Cardiac muscle cell (in vitro differentiated cells and primary cell): ENCODE results near the gene CAMK4. TPM values are rescaled to one million over a fixed set of nuclear protein-coding genes. Genes with fewer than 3 reads are reported as not detected.

ENCODE experiments used
- DNase-seq, 2 donors: peaks; one replicate each; pipeline versions ENCODE4 v3.0.0 to v3.0.0-alpha.2; 2010 to 2017; ENCODE audit warnings: low read depth in 1 of 2, low spot score in 1 of 2
- H3K27ac ChIP-seq: fragments of 200-600 bp; sonication (generic); 2 replicates; pipeline ENCODE4 v1.5.1; 2016
- H3K27me3 ChIP-seq: fragments of 200-600 bp; sonication (generic); 2 replicates; pipeline ENCODE4 v1.6.0; 2016; ENCODE audit warnings: control low read depth
- H3K36me3 ChIP-seq: fragments of 200-600 bp; sonication (generic); 2 replicates; pipeline ENCODE4 v1.5.1; 2016; ENCODE audit warnings: control low read depth
- H3K4me1 ChIP-seq: fragments of 200-600 bp; sonication (generic); 2 replicates; pipeline ENCODE4 v1.8.1; 2017; ENCODE audit warnings: low read depth, mild to moderate bottlenecking, mixed run types
- H3K4me3 ChIP-seq: fragments of 200-600 bp; sonication (generic); 2 replicates; pipeline ENCODE4 v1.5.1; 2016; ENCODE audit warnings: mild to moderate bottlenecking
- H3K9me3 ChIP-seq: fragments of 200-600 bp; sonication (generic); 2 replicates; pipeline ENCODE4 v1.5.1; 2017; ENCODE audit warnings: low read depth, mild to moderate bottlenecking, control low read depth
- CTCF ChIP-seq: IDR thresholded peaks from 2 replicates; pipeline ENCODE4 v1.5.1; 2012; ENCODE audit warnings: low read depth, mild to moderate bottlenecking, low read length
- polyA plus RNA-seq: library from polyadenylated mRNA; unstranded; fragments of >200 nt; fragmentation: Nextera tagmentation; extraction: Ambion mirVana; gene quantifications from 2 replicates; pipeline ENCODE4 v1.2.1, GENCODE V29; 2016
- total RNA-seq: library from RNA; depleted of rRNA; stranded (reverse); fragments of >200 nt; gene quantifications from 2 replicates; pipeline ENCODE4 v1.2.3, GENCODE V29; 2016

The CAMK4 gene
- total and polyA plus RNA-seq, 2 experiments from 2014 or later, result 0.67 to 2.1 TPM

GRCh38 chr5:111535879-111536549 lies 311.8 kb downstream of the CAMK4 start:
- H3K4me3 ChIP-seq, result no peak overlapping the region
- H3K27ac ChIP-seq, result no peak overlapping the region
- TF ChIP-seq CTCF, result no peak
- H3K9me3 ChIP-seq, result no peaks in the 10 kb centered on the region
- H3K36me3 ChIP-seq, result no peaks in the 10 kb centered on the region
- no peaks in the 10 kb centered on the region for H3K27me3 ChIP-seq
- H3K4me1 ChIP-seq, result peaks cover 5% of the 10 kb centered on the region
- no peak for DNase-seq

GRCh38 chr5:111537141-111538024 lies 313.2 kb downstream of the CAMK4 start:
- Histone ChIP-seq H3K36me3 (no peaks in the 10 kb centered on the region), H3K4me1 (peaks cover 4% of the 10 kb centered on the region), H3K4me3 (no peak overlapping the region), H3K27ac (no peak overlapping the region), H3K27me3 (no peaks in the 10 kb centered on the region), H3K9me3 (no peaks in the 10 kb centered on the region)
- no peak for TF ChIP-seq CTCF
- DNase-seq, result no peak

Other genes starting within 250 kb of the CAMK4 start
- 0.30 and 0.42 TPM in 2 replicates for gene TSLP, start 152.7 kb upstream of the CAMK4 start, total RNA-seq
- gene TSLP, start 152.7 kb upstream of the CAMK4 start, polyA plus RNA-seq, result 0.78 and 1.4 TPM in 2 replicates
- gene WDR36, start 132.0 kb upstream of the CAMK4 start, total RNA-seq, result 12.5 and 14.9 TPM in 2 replicates
- 14.1 and 15.0 TPM in 2 replicates for gene WDR36, start 132.0 kb upstream of the CAMK4 start, polyA plus RNA-seq